ENCODE results near the gene SFMBT2. TPM values are rescaled to one million over a fixed set of nuclear protein-coding genes. Genes with fewer than 3 reads are reported as not detected.

The SFMBT2 gene
- total RNA-seq, 1 experiment from 2014 or later, result 14.3 TPM

DNA sequence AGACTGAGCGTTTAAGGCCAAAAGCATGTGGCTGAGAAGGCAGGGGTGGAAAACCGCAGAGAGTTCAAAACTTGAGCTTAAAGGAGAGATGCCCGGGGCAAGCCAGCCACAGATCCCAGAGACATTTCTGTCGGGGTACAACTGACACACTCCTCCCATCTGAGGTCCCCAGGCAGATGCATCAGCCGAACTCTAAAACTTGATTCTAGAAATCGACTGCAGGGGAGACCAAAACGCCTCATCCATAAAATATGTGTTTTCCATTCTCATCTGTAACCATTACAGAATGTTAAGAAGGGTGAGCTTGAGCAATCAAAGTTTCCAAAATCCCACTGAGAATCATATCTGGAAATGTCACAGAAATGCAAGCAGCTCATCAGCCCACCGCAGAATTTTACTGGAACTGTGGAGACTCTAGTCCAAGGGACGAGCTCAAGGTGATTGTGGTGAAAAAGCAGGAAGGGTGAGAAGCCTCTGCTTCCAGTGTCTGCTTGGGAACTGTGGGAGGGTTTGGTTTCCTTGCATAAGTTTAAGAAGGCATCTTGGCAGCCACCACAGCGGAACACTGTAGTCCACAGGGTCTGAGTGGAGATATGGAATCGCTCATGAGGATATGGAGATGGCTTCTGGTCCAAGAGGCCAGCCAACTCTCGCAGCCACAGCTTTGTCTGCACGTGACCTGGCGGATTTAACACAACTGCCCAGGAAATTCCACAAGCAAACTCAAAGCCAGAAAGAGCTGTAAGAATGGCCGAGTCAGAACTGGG, 249.2 kb downstream of the SFMBT2 start:
- no peaks in the 10 kb centered on the region for H3K9me3 Mint-ChIP-seq
- ATAC-seq (no peak), DNase-seq (ENCODE audit: low spot score) (no peak)
- ChIA-PET POLR2A (no interaction called here), CTCF (no interaction called here)
- H3K4me1 Mint-ChIP-seq, result no peaks in the 10 kb centered on the region
- no peak overlapping the region for H3K4me3 Mint-ChIP-seq
- no peaks in the 10 kb centered on the region for H3K27me3 Mint-ChIP-seq (ENCODE audit: low read depth)
- TF ChIP-seq, protein P1, sequence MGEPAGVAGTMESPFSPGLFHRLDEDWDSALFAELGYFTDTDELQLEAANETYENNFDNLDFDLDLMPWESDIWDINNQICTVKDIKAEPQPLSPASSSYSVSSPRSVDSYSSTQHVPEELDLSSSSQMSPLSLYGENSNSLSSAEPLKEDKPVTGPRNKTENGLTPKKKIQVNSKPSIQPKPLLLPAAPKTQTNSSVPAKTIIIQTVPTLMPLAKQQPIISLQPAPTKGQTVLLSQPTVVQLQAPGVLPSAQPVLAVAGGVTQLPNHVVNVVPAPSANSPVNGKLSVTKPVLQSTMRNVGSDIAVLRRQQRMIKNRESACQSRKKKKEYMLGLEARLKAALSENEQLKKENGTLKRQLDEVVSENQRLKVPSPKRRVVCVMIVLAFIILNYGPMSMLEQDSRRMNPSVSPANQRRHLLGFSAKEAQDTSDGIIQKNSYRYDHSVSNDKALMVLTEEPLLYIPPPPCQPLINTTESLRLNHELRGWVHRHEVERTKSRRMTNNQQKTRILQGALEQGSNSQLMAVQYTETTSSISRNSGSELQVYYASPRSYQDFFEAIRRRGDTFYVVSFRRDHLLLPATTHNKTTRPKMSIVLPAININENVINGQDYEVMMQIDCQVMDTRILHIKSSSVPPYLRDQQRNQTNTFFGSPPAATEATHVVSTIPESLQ (CRISPR knock-in tag; IDR thresholded peaks at IDR 0.05), result no peak
- no peak for TF ChIP-seq ETV6 (CRISPR knock-in tag; IDR thresholded peaks at IDR 0.05)
- TF ChIP-seq, protein P2, sequence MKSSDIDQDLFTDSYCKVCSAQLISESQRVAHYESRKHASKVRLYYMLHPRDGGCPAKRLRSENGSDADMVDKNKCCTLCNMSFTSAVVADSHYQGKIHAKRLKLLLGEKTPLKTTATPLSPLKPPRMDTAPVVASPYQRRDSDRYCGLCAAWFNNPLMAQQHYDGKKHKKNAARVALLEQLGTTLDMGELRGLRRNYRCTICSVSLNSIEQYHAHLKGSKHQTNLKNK (CRISPR knock-in tag; IDR thresholded peaks at IDR 0.05), result no peak
- TF ChIP-seq RORB (CRISPR knock-in tag; IDR thresholded peaks at IDR 0.05), result no peak
- no peak for TF ChIP-seq CBFB (CRISPR knock-in tag; IDR thresholded peaks at IDR 0.05; ENCODE audit: low read depth)
- TF ChIP-seq CREM (CRISPR knock-in tag; IDR thresholded peaks at IDR 0.05), result no peak
- TF ChIP-seq, protein P3, sequence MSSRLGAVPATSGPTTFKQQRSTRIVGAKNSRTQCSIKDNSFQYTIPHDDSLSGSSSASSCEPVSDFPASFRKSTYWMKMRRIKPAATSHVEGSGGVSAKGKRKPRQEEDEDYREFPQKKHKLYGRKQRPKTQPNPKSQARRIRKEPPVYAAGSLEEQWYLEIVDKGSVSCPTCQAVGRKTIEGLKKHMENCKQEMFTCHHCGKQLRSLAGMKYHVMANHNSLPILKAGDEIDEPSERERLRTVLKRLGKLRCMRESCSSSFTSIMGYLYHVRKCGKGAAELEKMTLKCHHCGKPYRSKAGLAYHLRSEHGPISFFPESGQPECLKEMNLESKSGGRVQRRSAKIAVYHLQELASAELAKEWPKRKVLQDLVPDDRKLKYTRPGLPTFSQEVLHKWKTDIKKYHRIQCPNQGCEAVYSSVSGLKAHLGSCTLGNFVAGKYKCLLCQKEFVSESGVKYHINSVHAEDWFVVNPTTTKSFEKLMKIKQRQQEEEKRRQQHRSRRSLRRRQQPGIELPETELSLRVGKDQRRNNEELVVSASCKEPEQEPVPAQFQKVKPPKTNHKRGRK (CRISPR knock-in tag; IDR thresholded peaks at IDR 0.05; ENCODE audit: borderline replicate concordance), result no peak
- no peak for TF ChIP-seq TEAD1 (CRISPR knock-in tag; IDR thresholded peaks at IDR 0.05)
- no peak for TF ChIP-seq TP53 (CRISPR knock-in tag; IDR thresholded peaks at IDR 0.05)
- no peak overlapping the region for H3K27ac Mint-ChIP-seq
- peaks cover 36% of the 10 kb centered on the region for H3K36me3 Mint-ChIP-seq

DNA sequence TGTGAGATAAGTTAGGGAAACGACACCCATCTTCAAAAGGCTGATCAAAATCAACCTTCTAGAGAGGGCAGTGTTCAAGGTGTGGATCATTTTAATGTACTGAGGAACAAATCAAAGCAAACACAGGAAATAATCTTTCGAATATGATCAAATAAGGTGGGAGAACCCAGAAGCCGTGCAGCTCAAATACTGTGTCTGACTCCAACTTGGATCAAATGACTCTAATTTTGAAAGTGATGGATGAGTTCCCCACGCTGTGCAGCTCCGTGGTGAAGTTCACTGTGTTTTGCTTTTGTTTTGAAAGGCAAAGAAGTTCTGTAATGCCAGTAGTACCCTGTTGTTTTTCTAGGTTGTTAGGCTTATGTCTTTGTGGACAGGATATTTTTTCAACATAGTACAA, 250.9 kb downstream of the SFMBT2 start:
- Mint-ChIP-seq H3K27ac (no peak overlapping the region), H3K4me1 (no peaks in the 10 kb centered on the region), H3K9me3 (no peaks in the 10 kb centered on the region), H3K27me3 (ENCODE audit: low read depth) (no peaks in the 10 kb centered on the region), H3K36me3 (peaks cover 36% of the 10 kb centered on the region), H3K4me3 (no peak overlapping the region)
- ChIA-PET CTCF (no interaction called here), POLR2A (no interaction called here)
- ATAC-seq (no peak), DNase-seq (ENCODE audit: low spot score) (no peak)
- TF ChIP-seq, protein P4, sequence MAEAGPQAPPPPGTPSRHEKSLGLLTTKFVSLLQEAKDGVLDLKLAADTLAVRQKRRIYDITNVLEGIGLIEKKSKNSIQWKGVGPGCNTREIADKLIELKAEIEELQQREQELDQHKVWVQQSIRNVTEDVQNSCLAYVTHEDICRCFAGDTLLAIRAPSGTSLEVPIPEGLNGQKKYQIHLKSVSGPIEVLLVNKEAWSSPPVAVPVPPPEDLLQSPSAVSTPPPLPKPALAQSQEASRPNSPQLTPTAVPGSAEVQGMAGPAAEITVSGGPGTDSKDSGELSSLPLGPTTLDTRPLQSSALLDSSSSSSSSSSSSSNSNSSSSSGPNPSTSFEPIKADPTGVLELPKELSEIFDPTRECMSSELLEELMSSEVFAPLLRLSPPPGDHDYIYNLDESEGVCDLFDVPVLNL (CRISPR knock-in tag; IDR thresholded peaks at IDR 0.05; ENCODE audit: borderline replicate concordance, low read depth), result no peak
- no peak for TF ChIP-seq NFYB (CRISPR knock-in tag; conservative IDR thresholded peaks at IDR 0.05; ENCODE audit: low read depth)
- TF ChIP-seq ATF1 (CRISPR knock-in tag; IDR thresholded peaks at IDR 0.05), result no peak
- no peak for TF ChIP-seq ZNF219 (CRISPR knock-in tag; IDR thresholded peaks at IDR 0.05; ENCODE audit: borderline replicate concordance)
- TF ChIP-seq, protein P5, sequence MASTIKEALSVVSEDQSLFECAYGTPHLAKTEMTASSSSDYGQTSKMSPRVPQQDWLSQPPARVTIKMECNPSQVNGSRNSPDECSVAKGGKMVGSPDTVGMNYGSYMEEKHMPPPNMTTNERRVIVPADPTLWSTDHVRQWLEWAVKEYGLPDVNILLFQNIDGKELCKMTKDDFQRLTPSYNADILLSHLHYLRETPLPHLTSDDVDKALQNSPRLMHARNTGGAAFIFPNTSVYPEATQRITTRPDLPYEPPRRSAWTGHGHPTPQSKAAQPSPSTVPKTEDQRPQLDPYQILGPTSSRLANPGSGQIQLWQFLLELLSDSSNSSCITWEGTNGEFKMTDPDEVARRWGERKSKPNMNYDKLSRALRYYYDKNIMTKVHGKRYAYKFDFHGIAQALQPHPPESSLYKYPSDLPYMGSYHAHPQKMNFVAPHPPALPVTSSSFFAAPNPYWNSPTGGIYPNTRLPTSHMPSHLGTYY (CRISPR knock-in tag; IDR thresholded peaks at IDR 0.05), result no peak
- TF ChIP-seq TEAD4 (CRISPR knock-in tag; IDR thresholded peaks at IDR 0.05), result no peak
- TF ChIP-seq ZNF317 (CRISPR knock-in tag; IDR thresholded peaks at IDR 0.05; ENCODE audit: borderline replicate concordance, low read depth), result no peak
- no peak for TF ChIP-seq ELF4 (CRISPR knock-in tag; IDR thresholded peaks at IDR 0.05; ENCODE audit: low read depth)
- no peak for TF ChIP-seq NFE2L1 (CRISPR knock-in tag; IDR thresholded peaks at IDR 0.05)
- TF ChIP-seq NR3C1 (CRISPR knock-in tag; conservative IDR thresholded peaks at IDR 0.05; ENCODE audit: low read depth), result no peak
- TF ChIP-seq, protein P6, sequence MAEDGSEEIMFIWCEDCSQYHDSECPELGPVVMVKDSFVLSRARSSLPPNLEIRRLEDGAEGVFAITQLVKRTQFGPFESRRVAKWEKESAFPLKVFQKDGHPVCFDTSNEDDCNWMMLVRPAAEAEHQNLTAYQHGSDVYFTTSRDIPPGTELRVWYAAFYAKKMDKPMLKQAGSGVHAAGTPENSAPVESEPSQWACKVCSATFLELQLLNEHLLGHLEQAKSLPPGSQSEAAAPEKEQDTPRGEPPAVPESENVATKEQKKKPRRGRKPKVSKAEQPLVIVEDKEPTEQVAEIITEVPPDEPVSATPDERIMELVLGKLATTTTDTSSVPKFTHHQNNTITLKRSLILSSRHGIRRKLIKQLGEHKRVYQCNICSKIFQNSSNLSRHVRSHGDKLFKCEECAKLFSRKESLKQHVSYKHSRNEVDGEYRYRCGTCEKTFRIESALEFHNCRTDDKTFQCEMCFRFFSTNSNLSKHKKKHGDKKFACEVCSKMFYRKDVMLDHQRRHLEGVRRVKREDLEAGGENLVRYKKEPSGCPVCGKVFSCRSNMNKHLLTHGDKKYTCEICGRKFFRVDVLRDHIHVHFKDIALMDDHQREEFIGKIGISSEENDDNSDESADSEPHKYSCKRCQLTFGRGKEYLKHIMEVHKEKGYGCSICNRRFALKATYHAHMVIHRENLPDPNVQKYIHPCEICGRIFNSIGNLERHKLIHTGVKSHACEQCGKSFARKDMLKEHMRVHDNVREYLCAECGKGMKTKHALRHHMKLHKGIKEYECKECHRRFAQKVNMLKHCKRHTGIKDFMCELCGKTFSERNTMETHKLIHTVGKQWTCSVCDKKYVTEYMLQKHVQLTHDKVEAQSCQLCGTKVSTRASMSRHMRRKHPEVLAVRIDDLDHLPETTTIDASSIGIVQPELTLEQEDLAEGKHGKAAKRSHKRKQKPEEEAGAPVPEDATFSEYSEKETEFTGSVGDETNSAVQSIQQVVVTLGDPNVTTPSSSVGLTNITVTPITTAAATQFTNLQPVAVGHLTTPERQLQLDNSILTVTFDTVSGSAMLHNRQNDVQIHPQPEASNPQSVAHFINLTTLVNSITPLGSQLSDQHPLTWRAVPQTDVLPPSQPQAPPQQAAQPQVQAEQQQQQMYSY (CRISPR knock-in tag; IDR thresholded peaks at IDR 0.05), result no peak
- no peak for TF ChIP-seq ZBTB21 (CRISPR knock-in tag; IDR thresholded peaks at IDR 0.05; ENCODE audit: borderline replicate concordance)
- TF ChIP-seq CREM (CRISPR knock-in tag; IDR thresholded peaks at IDR 0.05), result no peak
- no peak for TF ChIP-seq ZNF121 (CRISPR knock-in tag; IDR thresholded peaks at IDR 0.05)
- no peak for TF ChIP-seq MYBL2 (CRISPR knock-in tag; IDR thresholded peaks at IDR 0.05)
- TF ChIP-seq RORB (CRISPR knock-in tag; IDR thresholded peaks at IDR 0.05), result no peak
- no peak for TF ChIP-seq SP1 (CRISPR knock-in tag; conservative IDR thresholded peaks at IDR 0.05)
